SU-DHL-6 (cell line): Measurements from ENCODE around the gene BRAT1.

Experiments
- CTCF ChIP-seq: fragments of 200-600 bp; sonication (generic); IDR thresholded peaks from one replicate; pipeline ENCODE4 v1.5.1; 2017; ENCODE audit warnings: antibody characterized with exemption, mild to moderate bottlenecking, low read length, moderate library complexity; ENCODE audit not compliant: insufficient read depth, poor library complexity, severe bottlenecking
- EZH2phosphoT487 ChIP-seq: fragments of 200-600 bp; sonication (generic), shearing (Covaris generic); conservative IDR thresholded peaks from 2 replicates; pipeline ENCODE4 v1.6.1; 2018; ENCODE audit warnings: mild to moderate bottlenecking, antibody characterized with exemption, low read length, moderate library complexity, mixed read lengths

- TF ChIP-seq CTCF (no peak), EZH2phosphoT487 (no peak)
Observed at GRCh38 chr7:2545746-2546425, 9.4 kb downstream of the BRAT1 start.
